OCI-LY3 (cell line): ENCODE results near the gene PIGW.

Experiments
- H2AFZ ChIP-seq: fragments of 200-600, 300-600 bp; shearing (Covaris generic); 2 replicates; pipeline ENCODE4 v1.6.0; 2014; ENCODE audit warnings: antibody characterized with exemption, low read depth, low read length
- H3K27ac ChIP-seq: fragments of 200-600, 300-600 bp; sonication (generic); 2 replicates; pipeline ENCODE4 v1.5.1; 2014; ENCODE audit warnings: mild to moderate bottlenecking, low read length, moderate library complexity, mixed read lengths
- H3K27me3 ChIP-seq: fragments of 200-600, 300-600 bp; sonication (generic); 2 replicates; pipeline ENCODE4 v1.6.1; 2014; ENCODE audit warnings: low read depth, low read length, mixed read lengths
- H3K36me3 ChIP-seq: fragments of 200-600, 300-600 bp; sonication (generic); replicated peaks from 2 replicates; pipeline ENCODE3; 2014; ENCODE audit warnings: low read depth, low read length, mixed read lengths
- H3K4me1 ChIP-seq: fragments of 300-600, 200-600 bp; sonication (generic); 2 replicates; pipeline ENCODE4 v1.6.1; 2014; ENCODE audit warnings: low read length, mixed read lengths
- H3K4me2 ChIP-seq: fragments of 200-600, 300-600 bp; sonication (generic); 2 replicates; pipeline ENCODE4 v1.6.1; 2014; ENCODE audit warnings: low read length, mixed read lengths
- H3K4me3 ChIP-seq: fragments of 300-600, 200-600 bp; sonication (generic); 2 replicates; pipeline ENCODE4 v1.5.1; 2014; ENCODE audit warnings: antibody characterized with exemption, mild to moderate bottlenecking, low read length, moderate library complexity
- H3K79me2 ChIP-seq: fragments of 300-600, 200-600 bp; shearing (Covaris generic); 2 replicates; pipeline ENCODE4 v1.6.1; 2014; ENCODE audit warnings: mild to moderate bottlenecking, low read length, mixed read lengths
- H3K9ac ChIP-seq: fragments of 300-600, 200-600 bp; shearing (Covaris generic); 2 replicates; pipeline ENCODE4 v1.6.0; 2014; ENCODE audit warnings: mild to moderate bottlenecking, low read length, moderate library complexity
- H3K9me3 ChIP-seq: fragments of 200-600, 300-600 bp; shearing (Covaris generic); 2 replicates; pipeline ENCODE4 v1.6.1; 2014; ENCODE audit warnings: low read length, mixed read lengths; ENCODE audit not compliant: insufficient read depth
- H4K20me1 ChIP-seq: fragments of 200-600, 300-600 bp; sonication (generic); 2 replicates; pipeline ENCODE4 v1.6.1; 2016; ENCODE audit warnings: low read length, mixed read lengths; ENCODE audit not compliant: insufficient read depth
- EZH2phosphoT487 ChIP-seq: fragments of 200-600 bp; shearing (Covaris generic); IDR thresholded peaks from 2 replicates; pipeline ENCODE4 v1.6.1; 2018; ENCODE audit warnings: antibody characterized with exemption, mixed run types, low read depth
- TF ChIP-seq, protein P1 (sequence below): fragments of 200-600, 300-600 bp; sonication (generic); IDR thresholded peaks from 2 replicates; pipeline ENCODE4 v1.5.1; 2014; ENCODE audit warnings: antibody characterized with exemption, low read length, low read depth

PIGW gene

GRCh38 chr17:36545077-36545464, 10.3 kb downstream of the PIGW start:
- peak overlapping the region; percentile 99 for H3K9ac ChIP-seq
- peaks cover 37% of the 10 kb centered on the region for H4K20me1 ChIP-seq
- H3K27ac ChIP-seq: peak overlapping the region; percentile 92
- H3K9me3 ChIP-seq: no peaks in the 10 kb centered on the region
- H3K79me2 ChIP-seq: peaks cover 64% of the 10 kb centered on the region
- peak overlapping the region; percentile 55 for H3K4me2 ChIP-seq
- peak overlapping the region; percentile 97 for H3K4me3 ChIP-seq
- H3K27me3 ChIP-seq: no peaks in the 10 kb centered on the region
- H2AFZ ChIP-seq: no peak overlapping the region
- peaks cover 18% of the 10 kb centered on the region for H3K36me3 ChIP-seq
- no peak for TF ChIP-seq EZH2phosphoT487
- TF ChIP-seq, protein P1, sequence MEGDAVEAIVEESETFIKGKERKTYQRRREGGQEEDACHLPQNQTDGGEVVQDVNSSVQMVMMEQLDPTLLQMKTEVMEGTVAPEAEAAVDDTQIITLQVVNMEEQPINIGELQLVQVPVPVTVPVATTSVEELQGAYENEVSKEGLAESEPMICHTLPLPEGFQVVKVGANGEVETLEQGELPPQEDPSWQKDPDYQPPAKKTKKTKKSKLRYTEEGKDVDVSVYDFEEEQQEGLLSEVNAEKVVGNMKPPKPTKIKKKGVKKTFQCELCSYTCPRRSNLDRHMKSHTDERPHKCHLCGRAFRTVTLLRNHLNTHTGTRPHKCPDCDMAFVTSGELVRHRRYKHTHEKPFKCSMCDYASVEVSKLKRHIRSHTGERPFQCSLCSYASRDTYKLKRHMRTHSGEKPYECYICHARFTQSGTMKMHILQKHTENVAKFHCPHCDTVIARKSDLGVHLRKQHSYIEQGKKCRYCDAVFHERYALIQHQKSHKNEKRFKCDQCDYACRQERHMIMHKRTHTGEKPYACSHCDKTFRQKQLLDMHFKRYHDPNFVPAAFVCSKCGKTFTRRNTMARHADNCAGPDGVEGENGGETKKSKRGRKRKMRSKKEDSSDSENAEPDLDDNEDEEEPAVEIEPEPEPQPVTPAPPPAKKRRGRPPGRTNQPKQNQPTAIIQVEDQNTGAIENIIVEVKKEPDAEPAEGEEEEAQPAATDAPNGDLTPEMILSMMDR: no peak
- peaks cover 26% of the 10 kb centered on the region for H3K4me1 ChIP-seq

DNA sequence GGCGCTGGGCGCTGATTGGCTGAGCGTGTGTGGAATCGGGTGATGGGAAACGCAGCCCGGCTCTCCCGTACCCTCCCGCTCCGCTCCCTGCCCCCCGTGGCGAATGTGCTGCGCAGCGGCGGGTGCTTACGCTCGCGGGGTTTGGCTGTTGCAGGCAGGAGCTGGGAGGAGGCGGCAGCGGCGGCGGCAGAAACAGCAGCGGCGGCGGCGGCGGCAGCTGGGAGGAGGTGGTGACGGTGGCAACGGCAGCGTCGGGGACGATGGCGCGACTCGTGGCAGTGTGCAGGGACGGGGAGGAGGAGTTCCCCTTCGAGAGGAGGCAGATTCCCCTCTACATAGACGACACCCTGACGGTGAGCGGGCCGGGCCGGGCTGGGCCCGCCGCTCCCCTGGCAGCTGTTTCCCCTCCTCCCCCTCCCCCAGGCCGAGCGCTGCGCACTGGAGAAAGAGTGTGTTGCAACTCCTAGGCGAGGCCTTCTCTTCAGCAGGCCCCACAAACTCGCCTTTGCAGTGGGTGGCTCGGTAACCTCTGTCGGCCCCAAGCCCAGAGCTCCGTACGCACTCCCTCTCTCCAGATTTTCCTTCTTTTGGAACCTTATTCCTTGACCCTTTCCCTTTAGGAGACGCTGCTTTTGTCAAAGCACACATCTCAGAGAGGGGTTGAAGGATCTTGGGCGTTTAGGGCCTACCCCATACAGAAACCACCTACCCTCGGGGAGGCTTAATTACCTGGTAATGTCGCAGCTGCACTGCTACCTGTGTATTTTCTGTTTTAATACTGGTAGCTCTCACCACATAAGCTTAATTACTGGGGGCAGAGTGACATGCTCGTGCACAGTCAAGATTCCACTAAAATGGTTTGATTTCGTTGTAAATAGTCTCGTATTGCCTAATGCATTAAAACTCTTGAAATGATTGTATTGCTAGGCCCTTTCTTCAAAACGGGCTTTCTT, 11.0 kb downstream of the PIGW start:
- Histone ChIP-seq H3K9ac (peak overlapping the region; percentile 88), H3K4me3 (peak overlapping the region; percentile 93), H3K4me2 (peak overlapping the region; percentile 92), H3K27ac (peak overlapping the region; percentile 82), H4K20me1 (peaks cover 43% of the 10 kb centered on the region), H3K9me3 (no peaks in the 10 kb centered on the region), H3K27me3 (no peaks in the 10 kb centered on the region), H3K4me1 (peaks cover 32% of the 10 kb centered on the region), H3K36me3 (peaks cover 18% of the 10 kb centered on the region), H3K79me2 (peaks cover 71% of the 10 kb centered on the region), H2AFZ (no peak overlapping the region)
- TF ChIP-seq, protein P1: no peak

GRCh38 chr17:36546418-36547093, 11.8 kb downstream of the PIGW start:
- Histone ChIP-seq H3K79me2 (peaks cover 79% of the 10 kb centered on the region), H3K4me3 (peak overlapping the region; percentile 93), H3K36me3 (peaks cover 18% of the 10 kb centered on the region), H3K27ac (peak overlapping the region; percentile 82), H3K27me3 (no peaks in the 10 kb centered on the region), H4K20me1 (peaks cover 52% of the 10 kb centered on the region), H3K9ac (peak overlapping the region; percentile 88), H3K4me1 (peaks cover 37% of the 10 kb centered on the region), H3K4me2 (peak overlapping the region; percentile 92), H3K9me3 (no peaks in the 10 kb centered on the region), H2AFZ (no peak overlapping the region)
- TF ChIP-seq EZH2phosphoT487: no peak
- TF ChIP-seq, protein P1: no peak

- peaks cover 37% of the 10 kb centered on the region for H3K4me1 ChIP-seq
- H3K9ac ChIP-seq: no peak overlapping the region
- H3K4me2 ChIP-seq: 0 out of 2 replicates have a peak overlapping the region, but pooled peaks have one; percentile 92
- no peaks in the 10 kb centered on the region for H3K27me3 ChIP-seq
- peaks cover 20% of the 10 kb centered on the region for H3K36me3 ChIP-seq
- H2AFZ ChIP-seq: no peak overlapping the region
- peaks cover 61% of the 10 kb centered on the region for H4K20me1 ChIP-seq
- TF ChIP-seq EZH2phosphoT487: no peak
- TF ChIP-seq, protein P1: no peak
- H3K79me2 ChIP-seq: peaks cover 89% of the 10 kb centered on the region
- H3K27ac ChIP-seq: no peak overlapping the region
- H3K9me3 ChIP-seq: no peaks in the 10 kb centered on the region
- H3K4me3 ChIP-seq: no peak overlapping the region
These were observed 13.0 kb downstream of the PIGW start for GRCh38 chr17:36547776-36548175.
